D721Med (cell line): Measurements from ENCODE around the gene TMEM53.

Experiments
- DNase-seq: peaks from one replicate; pipeline ENCODE4 v3.0.0; 2011; ENCODE audit warnings: low spot score; ENCODE audit not compliant: insufficient read length
- FAIRE-seq: peaks from 2 replicates; lab custom pipeline; 2011; peaks lifted over from hg19 to GRCh38; lab: Jason Lieb, UNC
- TF ChIP-seq, protein P1 (sequence below): IDR thresholded peaks from 2 replicates; pipeline ENCODE4 v1.5.1; 2012; ENCODE audit warnings: mild to moderate bottlenecking, control low read depth; ENCODE audit not compliant: insufficient read depth; ENCODE audit errors: missing control alignments

The TMEM53 gene

DNA sequence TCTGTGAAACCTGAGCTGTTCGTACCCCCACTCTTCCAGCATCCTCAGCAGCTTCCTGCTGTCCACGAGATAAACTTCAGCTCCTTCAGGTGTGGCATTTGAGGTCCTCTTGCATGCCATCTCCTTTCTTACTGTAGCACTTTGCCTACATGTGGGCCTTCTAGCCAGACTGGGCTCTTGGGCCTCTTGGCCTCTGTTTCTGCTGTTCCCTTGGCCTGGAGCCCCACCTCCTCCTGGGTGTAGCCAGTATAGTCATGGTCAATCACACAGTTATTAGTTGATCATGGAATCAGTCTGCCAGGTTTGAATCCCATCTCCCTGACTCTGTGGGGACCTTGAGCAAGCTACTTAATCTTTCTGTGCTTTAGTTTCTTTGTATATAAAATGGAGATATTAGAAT lies 26.4 kb downstream of the TMEM53 start:
- FAIRE-seq: no peak
- no peak for DNase-seq
- TF ChIP-seq, protein P1, sequence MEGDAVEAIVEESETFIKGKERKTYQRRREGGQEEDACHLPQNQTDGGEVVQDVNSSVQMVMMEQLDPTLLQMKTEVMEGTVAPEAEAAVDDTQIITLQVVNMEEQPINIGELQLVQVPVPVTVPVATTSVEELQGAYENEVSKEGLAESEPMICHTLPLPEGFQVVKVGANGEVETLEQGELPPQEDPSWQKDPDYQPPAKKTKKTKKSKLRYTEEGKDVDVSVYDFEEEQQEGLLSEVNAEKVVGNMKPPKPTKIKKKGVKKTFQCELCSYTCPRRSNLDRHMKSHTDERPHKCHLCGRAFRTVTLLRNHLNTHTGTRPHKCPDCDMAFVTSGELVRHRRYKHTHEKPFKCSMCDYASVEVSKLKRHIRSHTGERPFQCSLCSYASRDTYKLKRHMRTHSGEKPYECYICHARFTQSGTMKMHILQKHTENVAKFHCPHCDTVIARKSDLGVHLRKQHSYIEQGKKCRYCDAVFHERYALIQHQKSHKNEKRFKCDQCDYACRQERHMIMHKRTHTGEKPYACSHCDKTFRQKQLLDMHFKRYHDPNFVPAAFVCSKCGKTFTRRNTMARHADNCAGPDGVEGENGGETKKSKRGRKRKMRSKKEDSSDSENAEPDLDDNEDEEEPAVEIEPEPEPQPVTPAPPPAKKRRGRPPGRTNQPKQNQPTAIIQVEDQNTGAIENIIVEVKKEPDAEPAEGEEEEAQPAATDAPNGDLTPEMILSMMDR: no peak

DNA sequence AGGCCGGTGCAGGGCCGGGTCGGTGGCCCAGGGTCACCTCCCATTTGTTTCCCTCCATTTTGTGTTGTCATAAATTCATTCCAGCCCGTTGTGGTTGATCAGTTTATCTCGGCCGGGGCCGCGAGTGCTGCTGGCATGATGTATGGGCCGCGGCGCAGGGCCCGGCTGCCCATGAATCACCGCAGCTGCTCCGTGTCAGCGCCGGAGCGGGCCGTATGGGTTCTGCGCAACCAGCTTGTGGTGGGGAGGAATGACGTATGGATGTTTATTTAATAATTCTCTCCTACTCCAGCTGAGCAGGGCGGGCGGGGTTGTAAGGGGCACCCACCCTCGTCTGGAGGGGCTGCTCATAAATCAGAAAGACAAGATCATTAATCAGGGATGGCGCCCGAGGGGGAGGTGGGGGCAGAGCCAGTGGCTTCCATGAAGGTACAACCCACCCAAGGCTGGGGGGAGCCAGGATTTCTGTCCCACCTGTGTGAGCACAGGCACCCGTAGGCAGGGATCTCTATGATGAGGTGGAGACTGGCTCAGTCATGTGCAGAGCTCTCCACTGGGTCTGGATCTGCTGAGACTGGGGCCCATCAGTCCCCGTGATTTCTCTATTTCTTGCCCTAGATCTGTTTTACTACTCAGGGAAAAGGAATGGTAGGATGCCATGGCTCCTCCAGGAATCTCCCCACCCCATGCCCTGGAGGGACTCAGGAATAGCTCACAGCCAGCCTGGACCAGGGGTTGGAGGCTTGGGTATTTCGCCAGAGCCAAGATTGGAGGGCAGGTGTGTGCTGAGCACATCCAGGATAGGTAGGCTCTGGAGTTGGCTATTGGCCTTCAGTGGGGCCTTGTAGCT lies 27.8 kb downstream of the TMEM53 start:
- TF ChIP-seq, protein P1: no peak
- DNase-seq: no peak
- no peak for FAIRE-seq

DNA sequence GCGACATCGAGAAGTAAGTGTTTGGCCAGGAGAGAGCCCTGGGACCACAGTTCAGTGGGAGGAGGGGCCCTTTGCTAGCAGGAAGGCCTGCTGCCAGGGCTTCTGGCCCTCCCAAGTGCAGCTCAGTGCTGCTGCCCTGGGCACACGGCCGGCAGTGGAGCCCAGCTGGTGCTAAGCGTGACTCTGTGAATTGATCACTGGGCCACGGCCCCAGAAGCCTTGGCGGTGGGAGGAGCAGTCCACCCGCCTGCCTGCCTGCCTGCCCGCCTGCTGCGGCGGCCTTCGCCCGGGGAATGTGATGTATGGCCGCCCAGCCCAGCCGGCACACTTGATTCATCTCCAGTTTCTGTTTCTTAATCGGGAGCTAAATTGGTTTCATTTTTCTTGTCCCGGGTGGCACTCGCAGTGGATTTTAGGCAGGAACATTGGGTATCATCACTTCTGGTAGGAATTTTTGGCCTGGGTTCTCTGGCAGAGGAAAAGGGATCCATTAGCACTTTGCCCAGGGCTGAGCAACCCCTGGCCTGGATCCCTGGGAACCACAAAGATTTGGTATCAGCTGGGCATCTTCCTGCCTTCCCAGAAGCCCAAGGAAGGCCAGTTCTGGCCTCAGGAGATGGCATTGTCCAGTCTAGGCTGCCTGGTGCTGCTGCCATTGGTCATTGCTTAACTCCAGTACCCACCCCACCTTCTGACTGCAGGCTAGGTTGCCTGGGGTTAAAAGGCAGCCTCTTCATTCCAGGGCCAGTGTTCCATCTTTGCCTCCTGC lies 28.6 kb downstream of the TMEM53 start:
- DNase-seq: no peak
- TF ChIP-seq, protein P1: no peak
- FAIRE-seq: no peak

DNA sequence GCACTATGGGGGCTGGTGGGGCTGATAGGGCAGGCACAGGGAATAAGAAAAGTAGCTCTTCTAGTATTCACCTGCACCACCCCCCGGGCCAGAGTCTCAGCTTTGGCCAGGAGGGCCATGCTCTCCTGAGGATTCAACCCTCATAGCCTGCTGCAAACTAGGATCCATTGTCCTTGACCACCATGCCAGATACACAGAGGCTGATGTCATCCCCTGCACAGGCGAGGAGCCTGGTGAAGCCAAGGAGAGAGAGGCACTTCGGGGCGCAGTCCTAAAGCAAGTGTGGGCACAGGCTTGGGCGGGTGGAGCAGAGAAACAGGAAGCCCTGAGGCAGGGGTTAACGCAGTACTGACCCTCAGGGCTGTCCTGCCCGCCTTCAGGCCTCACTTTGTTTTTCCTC lies 29.5 kb downstream of the TMEM53 start:
- FAIRE-seq: no peak
- TF ChIP-seq, protein P1: no peak
- no peak for DNase-seq

DNA sequence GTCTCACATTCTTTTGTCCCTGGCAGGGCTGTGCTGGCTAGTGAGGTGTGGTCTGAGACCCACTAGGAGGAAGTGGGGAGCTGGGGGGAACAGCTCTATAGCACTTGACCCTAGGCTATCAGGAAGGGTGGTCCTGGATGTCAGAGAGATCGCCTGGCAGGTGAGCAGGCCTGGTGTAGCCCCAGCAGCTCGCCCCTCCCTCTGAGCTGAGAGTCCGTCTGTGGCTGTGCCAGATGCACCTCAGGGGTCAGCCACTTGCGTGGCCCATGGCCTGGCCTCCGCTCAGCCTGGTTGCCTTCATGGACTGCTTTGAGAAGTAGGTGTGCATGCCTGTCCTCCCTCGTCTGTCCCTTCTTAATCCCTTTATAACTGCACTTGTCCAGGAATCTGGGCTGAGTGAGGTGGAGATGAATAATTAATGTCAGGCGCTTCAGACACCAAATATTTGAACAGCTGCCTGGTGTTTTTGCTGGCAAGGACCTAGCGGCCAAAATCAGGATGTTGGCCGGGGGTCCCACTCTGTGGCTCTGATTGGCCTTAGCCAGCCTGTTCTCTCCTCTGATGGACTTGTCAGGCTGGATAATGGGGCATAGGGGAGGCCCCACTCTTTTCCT lies 30.5 kb downstream of the TMEM53 start:
- TF ChIP-seq, protein P1: no peak
- no peak for FAIRE-seq
- DNase-seq: no peak

DNA sequence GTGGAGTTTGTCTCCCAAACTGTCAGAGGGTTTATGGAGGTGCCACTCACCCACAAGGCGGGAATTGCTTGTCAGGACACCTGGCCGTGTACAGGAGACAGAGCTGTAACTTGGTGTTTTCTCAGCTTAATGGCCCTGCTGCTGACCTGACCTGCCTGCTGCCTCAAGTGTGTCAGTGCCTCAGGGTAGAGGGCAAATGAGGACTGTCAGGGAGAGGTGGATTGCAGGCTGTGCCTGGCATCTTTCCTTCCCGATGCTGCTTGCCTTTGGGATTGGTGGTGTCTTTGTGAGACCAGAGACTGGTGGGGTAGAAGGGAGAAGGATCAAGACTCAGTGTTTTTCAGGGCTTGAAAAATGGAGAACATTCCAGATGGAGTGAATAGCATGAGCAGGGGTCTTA lies 31.4 kb downstream of the TMEM53 start:
- no peak for FAIRE-seq

More for the DNA sequence above, 31.4 kb downstream of the TMEM53 start:
- TF ChIP-seq, protein P1: no peak
- no peak for DNase-seq
